K562 (cell line): ENCODE data around the gene RBM28. TPM values are rescaled to one million over a fixed set of nuclear protein-coding genes. Genes with fewer than 3 reads are reported as not detected.

Experiments used
- BRD4 ChIP-seq: fragments of 200-600 bp; sonication (generic); IDR thresholded peaks from 2 replicates; pipeline ENCODE4 v1.6.1; 2017; ENCODE audit warnings: inconsistent platforms
- CBFA2T3 ChIP-seq: fragments of 450-650 bp; IDR thresholded peaks from 2 replicates; pipeline ENCODE4 v1.6.1; 2017
- CBX1 ChIP-seq: sonication (generic); IDR thresholded peaks from 2 replicates; pipeline ENCODE4 v1.6.1; 2016; ENCODE audit warnings: antibody characterized with exemption, low read depth, mild to moderate bottlenecking
- HNRNPL ChIP-seq: fragments of 200-400 bp; formaldehyde crosslinking; IDR thresholded peaks from 2 replicates; pipeline ENCODE4 v1.6.1; 2017; ENCODE audit warnings: low read depth, mild to moderate bottlenecking, low read length
- MEF2A ChIP-seq: IDR thresholded peaks from 2 replicates; pipeline ENCODE4 v1.6.1; 2011; ENCODE audit warnings: low read depth, mild to moderate bottlenecking, low read length, moderate library complexity; ENCODE audit not compliant: control insufficient read depth
- MEF2D ChIP-seq: conservative IDR thresholded peaks from 2 replicates; pipeline ENCODE4 v1.6.1; 2016; ENCODE audit warnings: low read depth, missing genetic modification characterization, missing compliant biosample characterization
- PATZ1 ChIP-seq: fragments of 250-450 bp; sonication (Bioruptor Pico); IDR thresholded peaks from 2 replicates; pipeline ENCODE4 v1.5.0; 2020; ENCODE audit warnings: mild to moderate bottlenecking, borderline replicate concordance
- RNF2 ChIP-seq: sonication (generic); IDR thresholded peaks from 2 replicates; pipeline ENCODE4 v1.6.1; 2016
- SMAD3 ChIP-seq: fragments of 450-650 bp; formaldehyde crosslinking; conservative IDR thresholded peaks from 2 replicates; pipeline ENCODE4 v1.4.0; 2020; ENCODE audit warnings: mild to moderate bottlenecking
- SMARCE1 ChIP-seq: fragments of 450-650 bp; IDR thresholded peaks from 2 replicates; pipeline ENCODE4 v1.7.1; 2016; ENCODE audit warnings: mild to moderate bottlenecking
- SRF ChIP-seq, 2 experiments: fragments of 250-450, 450-650 bp in 1 of 2; sonication (Bioruptor Pico) in 1 of 2; sonication (generic) in 1 of 2; formaldehyde crosslinking; IDR thresholded peaks; 2 replicates each; pipeline versions ENCODE4 v1.5.0 to v1.5.1; 2020 to 2022; ENCODE audit warnings: mild to moderate bottlenecking in 1 of 2, missing genetic modification reagents in 1 of 2
- THAP7 ChIP-seq: fragments of 250-450 bp; sonication (Bioruptor Pico); IDR thresholded peaks from 2 replicates; pipeline ENCODE4 v1.5.0; 2021
- THRAP3 ChIP-seq: fragments of 450-650 bp; IDR thresholded peaks from 2 replicates; pipeline ENCODE4 v1.6.1; 2016; ENCODE audit warnings: mild to moderate bottlenecking, inconsistent platforms, borderline replicate concordance
- ZKSCAN8 ChIP-seq: fragments of 200-800 bp; sonication (Bioruptor generic); IDR thresholded peaks from 2 replicates; pipeline ENCODE4 v1.6.1; 2016; ENCODE audit warnings: missing genetic modification characterization, missing compliant biosample characterization
- ZNF133 ChIP-seq: fragments of 250-450 bp; sonication (Bioruptor Pico); IDR thresholded peaks from 2 replicates; pipeline ENCODE4 v1.4.0; 2020; ENCODE audit warnings: mild to moderate bottlenecking
- ZNF165 ChIP-seq: fragments of 250-450 bp; sonication (Bioruptor Pico); IDR thresholded peaks from 2 replicates; pipeline ENCODE4 v1.4.0; 2020; ENCODE audit warnings: borderline replicate concordance
- ZNF24 ChIP-seq: fragments of 450-650 bp; IDR thresholded peaks from 2 replicates; pipeline ENCODE4 v1.6.1; 2016
- ZNF407 ChIP-seq: fragments of 450-650 bp; IDR thresholded peaks from 2 replicates; pipeline ENCODE4 v1.6.1; 2016; ENCODE audit warnings: low read depth
- polyA plus RNA-seq, 8 experiments: library from polyadenylated mRNA; depleted of rRNA in 4 of 8; stranded (reverse) in 5 of 8; unstranded in 3 of 8; fragments of >200 nt; fragmentation: Nextera tagmentation in 2 of 8; fragmentation: Illumina TruSeq in 1 of 8; extraction: Ambion mirVana in 2 of 8; extraction: Trizol in 1 of 8; gene quantifications; 2 replicates each; pipeline versions ENCODE4 v1.2.1 to v1.2.3, GENCODE V29; 2011 to 2014; ENCODE audit warnings: inconsistent platforms in 1 of 8, missing spikeins in 1 of 8
- total RNA-seq, 7 experiments: library from RNA; depleted of rRNA in 6 of 7; stranded (reverse); fragments of >200 nt in 6 of 7; fragmentation: Illumina TruSeq in 2 of 7; extraction: Trizol in 2 of 7; gene quantifications; 2 replicates each; pipeline versions ENCODE4 v1.2.1 to v1.2.3, GENCODE V29; 2011 to 2021; ENCODE audit warnings: low replicate concordance in 1 of 7

The RBM28 gene
- total and polyA plus RNA-seq, 9 of the 15 experiments (the other 6 are each of a cell fraction or from before 2014, with no cell fraction given): 65.8 to 213 (median 138) TPM

GRCh38 chr7:128343554-128344430 is at the start of gene RBM28 (continued):
- TF ChIP-seq PATZ1 (0 out of 2 replicates have a peak, but pooled peaks have one; percentile 55), HNRNPL (no peak), CBX1 (peak; percentile 95), SMARCE1 (0 out of 2 replicates have a peak, but pooled peaks have one; percentile 13), ZNF407 (no peak), RNF2 (peak; percentile 90), ZNF24 (peak; percentile 76; the same call in 1 of the 2 replicates), THRAP3 (no peak; the same call in 1 of the 2 replicates), BRD4 (peak; percentile 95), CBFA2T3 (peak; percentile 29), SRF (CRISPR knock-in tag; IDR thresholded peaks at IDR 0.05) (peak; percentile 65 to 88; a peak in 3 of 4 replicates), THAP7 (no peak), ZNF133 (CRISPR knock-in tag) (no peak), ZNF165 (CRISPR knock-in tag) (no peak), MEF2D (tag) (no peak), SMAD3 (CRISPR knock-in tag) (peak; percentile 91; the same call in 1 of the 2 replicates), ZKSCAN8 (CRISPR knock-in tag) (no peak), MEF2A (peak; percentile 67; the same call in 1 of the 2 replicates)
